ENCODE results near the gene PRLR.

GRCh38 chr5:35098214-35098613 lies 132.1 kb downstream of the PRLR start:
- TF ChIP-seq RAD21 (conservative IDR thresholded peaks at IDR 0.05) (no peak), CTCF (IDR thresholded peaks at IDR 0.05; ENCODE audit: poor library complexity, severe bottlenecking) (no peak), SMC3 (conservative IDR thresholded peaks at IDR 0.05; ENCODE audit: poor library complexity) (no peak), TAF1 (IDR thresholded peaks at IDR 0.05; ENCODE audit: low read depth) (no peak), EP300 (conservative IDR thresholded peaks at IDR 0.05; ENCODE audit: poor library complexity, severe bottlenecking) (no peak), REST (IDR thresholded peaks at IDR 0.05; ENCODE audit: borderline replicate concordance) (no peak), EZH2 (IDR thresholded peaks at IDR 0.05; ENCODE audit: borderline replicate concordance, insufficient read depth, low read length, poor library complexity, severe bottlenecking) (no peak)

Data from neural cell (in vitro differentiated cells).